GF-D8 (cell line): Measurements from ENCODE around the gene SGPP2.

Experiments used
- DNase-seq: peaks from one replicate; lab custom pipeline; 2025; lab: John Stamatoyannopoulos, UW

The SGPP2 gene

GRCh38 chr2:222470802-222471468 lies 46.6 kb downstream of the SGPP2 start:
- DNase-seq, result no peak

- DNase-seq, result no peak
Measured at GRCh38 chr2:222477962-222478608, 53.7 kb downstream of the SGPP2 start.

- no peak for DNase-seq
Measured at GRCh38 chr2:222479859-222480258, 55.5 kb downstream of the SGPP2 start.

- DNase-seq, result no peak
Measured at GRCh38 chr2:222480497-222480896, 56.2 kb downstream of the SGPP2 start.

GRCh38 chr2:222481941-222482340 lies 57.6 kb downstream of the SGPP2 start:
- no peak for DNase-seq

- DNase-seq, result no peak
Measured at GRCh38 chr2:222483513-222484039, 59.2 kb downstream of the SGPP2 start.

GRCh38 chr2:222485367-222486211 lies 61.2 kb downstream of the SGPP2 start:
- no peak for DNase-seq

GRCh38 chr2:222490131-222490530 lies 65.8 kb downstream of the SGPP2 start:
- no peak for DNase-seq

GRCh38 chr2:222492683-222493082 lies 68.3 kb downstream of the SGPP2 start:
- DNase-seq, result no peak

- no peak for DNase-seq
Measured at GRCh38 chr2:222494104-222494739, 69.9 kb downstream of the SGPP2 start.

GRCh38 chr2:222495388-222495787 lies 71.0 kb downstream of the SGPP2 start:
- no peak for DNase-seq

- no peak for DNase-seq
Measured at GRCh38 chr2:222499226-222499625, 74.9 kb downstream of the SGPP2 start.

GRCh38 chr2:222504191-222504590 lies 79.8 kb downstream of the SGPP2 start:
- no peak for DNase-seq

GRCh38 chr2:222504719-222505118 lies 80.4 kb downstream of the SGPP2 start:
- DNase-seq, result no peak

GRCh38 chr2:222506230-222506935 lies 82.0 kb downstream of the SGPP2 start:
- DNase-seq, result peak; percentile 73

GRCh38 chr2:222514901-222515300 lies 90.6 kb downstream of the SGPP2 start:
- DNase-seq, result no peak

- no peak for DNase-seq
Measured at GRCh38 chr2:222518570-222519381, 94.4 kb downstream of the SGPP2 start.

GRCh38 chr2:222521099-222521498 lies 96.8 kb downstream of the SGPP2 start:
- DNase-seq, result no peak

GRCh38 chr2:222522082-222522481 lies 97.7 kb downstream of the SGPP2 start:
- no peak for DNase-seq

- DNase-seq, result no peak
Measured at GRCh38 chr2:222523783-222524544, 99.6 kb downstream of the SGPP2 start.
